Stimulated activated CD8-positive, alpha-beta memory T cell treated with anti-CD3 and anti-CD28 coated beads, Interleukin-15, amount 100 ng/mL, for 48 hours (primary cell): ENCODE results near the gene FSTL4.
A peak's percentile ranks its signal among the peaks of the same experiment; 100 is the strongest.

Source experiments
- DNase-seq, 2 donors: peaks; one replicate each; pipeline ENCODE4 v3.0.0-alpha.2; 2020; ENCODE audit warnings: low read depth in 2 of 2

The FSTL4 gene

GRCh38 chr5:133514456-133514855 is 97.9 kb downstream of the FSTL4 start:
- no peak for DNase-seq

- no peak for DNase-seq
Observed at GRCh38 chr5:133512896-133513295, 99.4 kb downstream of the FSTL4 start.

GRCh38 chr5:133511653-133512235 is 100.6 kb downstream of the FSTL4 start:
- DNase-seq = no peak

- DNase-seq = no peak
Observed at GRCh38 chr5:133510634-133511262, 101.6 kb downstream of the FSTL4 start.

- no peak for DNase-seq
Observed at GRCh38 chr5:133509742-133510079, 102.6 kb downstream of the FSTL4 start.

GRCh38 chr5:133508845-133509741 is 103.2 kb downstream of the FSTL4 start:
- no peak for DNase-seq

GRCh38 chr5:133508331-133508730 is 104.0 kb downstream of the FSTL4 start:
- no peak for DNase-seq

- no peak for DNase-seq
Observed at GRCh38 chr5:133506181-133506580, 106.2 kb downstream of the FSTL4 start.

- no peak for DNase-seq
Observed at GRCh38 chr5:133503511-133503910, 108.8 kb downstream of the FSTL4 start.

- DNase-seq = no peak
Observed at GRCh38 chr5:133499895-133500294, 112.4 kb downstream of the FSTL4 start.

- no peak for DNase-seq
Observed at GRCh38 chr5:133497608-133498348, 114.6 kb downstream of the FSTL4 start.

- DNase-seq = no peak
Observed at GRCh38 chr5:133496631-133497030, 115.7 kb downstream of the FSTL4 start.

GRCh38 chr5:133494923-133495246 is 117.5 kb downstream of the FSTL4 start:
- no peak for DNase-seq

- DNase-seq = no peak
Observed at GRCh38 chr5:133494232-133494922, 118.0 kb downstream of the FSTL4 start.

- peak in 1 of 2 donors; percentile 4 for DNase-seq
Observed at GRCh38 chr5:133489632-133490031, 122.7 kb downstream of the FSTL4 start.

GRCh38 chr5:133487093-133487492 is 125.2 kb downstream of the FSTL4 start:
- DNase-seq = no peak

GRCh38 chr5:133485468-133485867 is 126.9 kb downstream of the FSTL4 start:
- DNase-seq = no peak

GRCh38 chr5:133483406-133484090 is 128.8 kb downstream of the FSTL4 start:
- no peak for DNase-seq

GRCh38 chr5:133482028-133482427 is 130.3 kb downstream of the FSTL4 start:
- no peak for DNase-seq

GRCh38 chr5:133480866-133481265 is 131.5 kb downstream of the FSTL4 start:
- DNase-seq = no peak

GRCh38 chr5:133480366-133480765 is 132.0 kb downstream of the FSTL4 start:
- DNase-seq = no peak
